WTC11 (cell line): ENCODE measurements around the gene RABL2A.
"Not testable (repeated sequence)": the region's sequence is repeated elsewhere in the genome, so short reads cannot be mapped to it uniquely, and the experiment has no call there.

Experiments used
- ATF3 ChIP-seq: sonication (generic); formaldehyde crosslinking; conservative IDR thresholded peaks from 2 replicates; pipeline ENCODE4 v1.8.1; 2022; ENCODE audit warnings: mild to moderate bottlenecking, missing genetic modification reagents
- CTCF ChIP-seq: fragments of 200-600 bp; IDR thresholded peaks from 2 replicates; pipeline ENCODE4 v1.8.0; 2022; ENCODE audit warnings: antibody characterized with exemption
- HMGXB4 ChIP-seq: sonication (generic); formaldehyde crosslinking; IDR thresholded peaks from 2 replicates; pipeline ENCODE4 v1.8.1; 2023; ENCODE audit warnings: mild to moderate bottlenecking, moderate library complexity, missing genetic modification reagents

GRCh38 chr2:113589591-113589990, 37.5 kb upstream of the RABL2A start:
- TF ChIP-seq CTCF; ATF3 (CRISPR knock-in tag); HMGXB4: not testable (repeated sequence)
